Astrocyte of the cerebellum (primary cell): Measurements from ENCODE around the gene PGAP1.

Experiments used
- DNase-seq: peaks from one replicate; pipeline ENCODE4 v3.0.0-alpha.2; 2011; ENCODE audit warnings: low read depth
- H3K4me3 ChIP-seq: 2 replicates; pipeline ENCODE4 v1.5.1; 2011; ENCODE audit warnings: mild to moderate bottlenecking, low read depth, low read length, moderate library complexity
- CTCF ChIP-seq: IDR thresholded peaks from 2 replicates; pipeline ENCODE4 v1.5.1; 2012; ENCODE audit warnings: low read length, low read depth, moderate library complexity, mild to moderate bottlenecking; ENCODE audit errors: missing control alignments
- in situ Hi-C: cut with HindIII; loops from 2 replicates; pipeline ENCODE4 v1.10.0; 2017; ENCODE audit warnings: low sequenced_read_pairs

PGAP1 gene

GRCh38 chr2:196925051-196925767, 1.3 kb downstream of the PGAP1 start:
- H3K4me3 ChIP-seq = peak overlapping the region; percentile 98
- no peak for TF ChIP-seq CTCF
- in situ Hi-C loops = loop anchor here (10.0 kb wide), 1 partner anchor 450 kb away; no protein-coding TSS in a partner anchor
- DNase-seq = no peak

GRCh38 chr2:196924051-196924450, 2.5 kb downstream of the PGAP1 start:
- in situ Hi-C loops = loop anchor here (10.0 kb wide), 1 partner anchor 451 kb away; no protein-coding TSS in a partner anchor
- DNase-seq = no peak
- H3K4me3 ChIP-seq = no peak overlapping the region
- no peak for TF ChIP-seq CTCF

GRCh38 chr2:196918927-196919326, 7.6 kb downstream of the PGAP1 start:
- DNase-seq = no peak
- no peak for TF ChIP-seq CTCF
- in situ Hi-C loops = no loop called here
- no peak overlapping the region for H3K4me3 ChIP-seq

GRCh38 chr2:196917802-196918201, 8.7 kb downstream of the PGAP1 start:
- no peak for TF ChIP-seq CTCF
- in situ Hi-C loops = no loop called here

GRCh38 chr2:196915507-196916189, 10.9 kb downstream of the PGAP1 start:
- TF ChIP-seq CTCF = no peak
- in situ Hi-C loops = no loop called here
- H3K4me3 ChIP-seq = no peak overlapping the region
- no peak for DNase-seq

More at GRCh38 chr2:196917802-196918201, 8.7 kb downstream of the PGAP1 start:
- no peak for DNase-seq
- H3K4me3 ChIP-seq = no peak overlapping the region

GRCh38 chr2:196914867-196915460, 11.5 kb downstream of the PGAP1 start:
- in situ Hi-C loops = no loop called here
- DNase-seq = no peak
- H3K4me3 ChIP-seq = no peak overlapping the region
- TF ChIP-seq CTCF = no peak
